Posterior vena cava (tissue), 2 donors: ENCODE results near the gene COX8A. TPM values are rescaled to one million over a fixed set of nuclear protein-coding genes. Genes with fewer than 3 reads are reported as not detected.

ENCODE experiments used
- DNase-seq: peaks from one replicate; pipeline ENCODE4 v3.0.0-alpha.2; 2020; ENCODE audit warnings: low spot score
- intact Hi-C, 2 donors: fragments of 100-400 bp; cut with DNase I; formaldehyde crosslinking; loops; one replicate each; pipeline versions ENCODE4 v1.14.1 to v1.14.2; 2022 to 2023
- total RNA-seq, 2 donors: library from RNA; stranded (reverse); fragmentation: NEBNext Ultra II Directional; extraction: Animal tissue kit (Norgen Biotek cat#: 25700); gene quantifications; one replicate each; pipeline ENCODE4 v1.2.1, GENCODE V29; 2021
- donor health status: DM: yes; HTN: yes; CAD: no.
- donor health status: DM: yes; HTN: yes; CAD: no.

Gene COX8A
- total RNA-seq, 2 donors from 2014 or later, result 161 to 203 TPM

DNA sequence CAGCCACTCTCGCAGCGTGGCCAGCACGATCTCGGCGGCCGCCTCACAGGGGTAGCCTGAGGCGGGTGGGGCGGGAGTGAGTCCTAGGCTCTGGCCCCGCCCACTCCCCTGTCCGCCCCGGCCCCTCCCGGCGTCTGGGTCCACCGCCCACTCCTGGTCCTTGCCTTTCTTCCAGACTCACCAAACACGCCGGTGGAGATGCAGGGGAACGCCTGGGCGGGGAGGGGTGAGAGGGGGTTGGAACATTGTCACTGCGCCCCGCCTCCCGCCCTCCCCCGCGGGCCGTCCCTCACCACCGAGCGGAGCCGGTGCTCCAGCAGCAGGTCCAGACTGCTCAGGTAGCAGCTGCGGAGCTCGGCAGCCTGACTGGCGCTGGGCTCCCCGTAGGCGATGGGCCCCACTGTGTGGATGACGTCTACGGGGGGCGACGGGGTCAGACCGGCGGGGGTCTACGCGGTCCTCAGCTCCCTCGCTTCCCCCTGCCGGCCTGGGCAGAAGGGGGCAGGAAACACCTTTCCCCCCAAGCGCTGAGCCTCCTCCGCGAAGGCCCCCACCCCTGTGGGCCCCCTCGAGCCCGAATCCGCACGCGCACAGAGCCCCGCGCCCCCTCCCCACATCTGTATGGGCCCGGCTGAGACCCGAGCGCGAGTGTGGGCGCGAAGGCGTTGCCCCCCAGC lies 25.1 kb downstream of the COX8A start:
- intact Hi-C loops, result loop anchor here (2.0 to 5.0 kb wide), 2 partner anchors 149 to 302 kb away; no protein-coding TSS in a partner anchor
- no peak for DNase-seq

DNA sequence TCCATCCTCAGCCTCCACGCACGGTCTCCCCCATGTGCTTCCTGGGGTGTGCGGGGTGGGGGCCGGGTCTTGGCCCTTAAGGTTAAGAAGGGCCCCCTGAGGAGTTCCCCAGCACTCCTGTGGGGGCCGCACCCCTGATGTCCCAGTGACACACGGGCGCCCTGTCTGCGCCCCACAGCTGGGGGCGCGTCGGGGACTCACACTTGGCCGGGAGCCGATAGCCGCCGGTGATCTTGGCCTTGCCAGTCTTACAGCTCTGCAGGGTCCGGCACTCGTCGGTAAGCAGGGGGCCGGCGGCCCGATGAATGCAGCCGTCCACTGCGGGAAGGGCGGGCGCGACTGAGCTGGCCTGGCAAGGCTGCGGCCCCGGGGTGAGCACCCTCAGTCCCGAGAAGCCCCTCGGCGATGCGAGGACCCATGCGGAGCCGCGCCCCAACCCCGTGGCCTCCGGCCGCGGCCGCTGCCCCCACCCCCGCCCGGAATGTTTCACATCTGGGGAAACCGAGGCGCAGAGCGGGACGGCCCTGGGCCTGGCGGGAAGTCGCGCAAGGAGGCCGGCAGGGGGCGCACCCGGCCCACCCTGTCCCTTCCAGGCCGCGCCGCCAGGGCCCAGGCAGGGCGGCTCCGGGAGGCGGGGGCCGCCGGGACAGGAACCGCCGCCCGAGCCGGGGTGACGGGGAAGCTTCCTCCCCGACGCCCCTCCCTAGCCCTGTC lies 25.8 kb downstream of the COX8A start:
- intact Hi-C loops, result loop anchor here (2.0 to 5.0 kb wide), 2 partner anchors 149 to 303 kb away; no protein-coding TSS in a partner anchor
- peak; percentile 90 for DNase-seq

DNA sequence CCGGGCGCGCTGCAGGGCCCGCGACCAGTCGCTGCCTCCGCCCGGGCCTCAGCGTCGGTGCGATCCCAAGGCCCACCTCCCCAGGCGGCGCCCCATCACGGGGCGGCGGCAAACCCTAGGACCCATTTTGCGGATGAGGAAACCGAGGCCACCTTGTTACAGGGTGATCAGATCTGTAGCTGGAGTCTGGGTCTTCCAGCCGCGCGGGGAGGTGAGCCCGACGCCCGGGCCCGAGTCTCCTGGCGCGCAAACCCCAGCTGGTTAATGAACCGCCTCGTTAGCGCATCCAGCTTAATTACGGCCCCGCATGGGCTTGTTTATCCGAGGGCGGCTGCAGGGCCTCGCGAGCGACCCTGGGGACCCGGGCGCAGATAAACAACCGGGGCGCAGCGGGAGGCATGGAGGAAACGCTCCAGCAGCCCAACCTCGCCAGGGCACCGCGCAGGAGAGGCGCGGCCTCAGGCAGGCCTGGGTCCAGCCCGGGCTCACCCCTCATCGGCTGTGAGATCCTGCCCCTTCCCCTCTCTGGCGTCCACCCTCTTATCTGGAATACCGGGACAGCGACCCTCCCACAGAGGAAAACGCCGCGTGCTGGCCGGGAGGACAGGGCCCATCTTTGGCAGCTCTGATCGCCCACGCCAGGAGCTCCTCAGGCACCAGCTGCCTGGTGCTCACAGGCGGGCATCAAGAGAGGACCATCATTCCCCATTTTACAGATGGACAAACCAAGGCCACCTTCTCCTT lies 26.5 kb downstream of the COX8A start:
- intact Hi-C loops, result loop anchor here (2.0 to 5.0 kb wide), 2 partner anchors 148 to 304 kb away; no protein-coding TSS in a partner anchor
- no peak for DNase-seq

DNA sequence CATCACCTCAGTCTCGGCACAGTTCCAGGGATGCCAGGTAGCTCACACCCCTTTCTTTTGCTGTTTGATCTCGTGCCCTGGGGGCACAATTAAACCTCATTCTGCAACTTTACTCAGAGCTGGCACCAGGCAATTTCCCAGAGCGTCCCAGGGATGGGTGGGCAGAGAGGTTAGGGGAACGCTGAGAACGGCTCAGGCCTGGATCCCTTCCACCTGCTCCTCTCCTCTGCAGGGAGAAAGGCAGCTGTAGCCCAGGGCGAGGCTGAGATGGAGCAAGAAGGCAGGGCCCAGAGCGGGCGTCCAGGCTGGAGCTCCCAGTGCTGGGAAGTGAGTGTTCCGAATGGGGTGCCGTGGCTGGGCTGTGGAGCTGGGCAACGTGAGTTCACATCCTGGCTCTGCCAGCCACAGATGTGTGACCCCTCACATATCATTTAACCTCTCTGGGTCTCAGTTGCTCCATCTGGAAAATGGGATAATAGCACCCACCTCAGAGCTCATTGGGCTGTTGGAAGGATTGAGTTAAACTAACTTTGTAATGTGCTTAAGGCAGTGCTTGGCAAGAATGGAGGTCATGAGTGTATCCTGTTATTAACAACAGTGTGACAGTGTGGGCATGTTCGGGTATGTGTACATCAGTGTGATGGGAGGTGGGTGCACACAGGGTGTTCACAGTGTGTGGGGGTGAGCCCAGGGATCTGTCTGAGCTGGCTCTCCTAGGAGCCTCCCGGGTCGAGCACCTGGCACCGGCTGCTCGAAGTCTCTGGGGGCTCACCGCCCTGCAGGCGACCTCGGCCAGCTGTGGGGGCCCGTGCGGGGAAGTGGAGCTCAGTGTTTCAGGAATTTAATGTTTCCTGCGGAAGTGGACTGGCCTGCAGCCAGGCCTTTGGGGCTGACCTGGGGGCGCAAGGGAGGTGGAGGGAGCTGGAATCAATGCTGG lies 27.3 kb downstream of the COX8A start:
- intact Hi-C loops, result loop anchor here (2.0 to 5.0 kb wide), 3 partner anchors 147 to 304 kb away; no protein-coding TSS in a partner anchor
- DNase-seq, result no peak

DNA sequence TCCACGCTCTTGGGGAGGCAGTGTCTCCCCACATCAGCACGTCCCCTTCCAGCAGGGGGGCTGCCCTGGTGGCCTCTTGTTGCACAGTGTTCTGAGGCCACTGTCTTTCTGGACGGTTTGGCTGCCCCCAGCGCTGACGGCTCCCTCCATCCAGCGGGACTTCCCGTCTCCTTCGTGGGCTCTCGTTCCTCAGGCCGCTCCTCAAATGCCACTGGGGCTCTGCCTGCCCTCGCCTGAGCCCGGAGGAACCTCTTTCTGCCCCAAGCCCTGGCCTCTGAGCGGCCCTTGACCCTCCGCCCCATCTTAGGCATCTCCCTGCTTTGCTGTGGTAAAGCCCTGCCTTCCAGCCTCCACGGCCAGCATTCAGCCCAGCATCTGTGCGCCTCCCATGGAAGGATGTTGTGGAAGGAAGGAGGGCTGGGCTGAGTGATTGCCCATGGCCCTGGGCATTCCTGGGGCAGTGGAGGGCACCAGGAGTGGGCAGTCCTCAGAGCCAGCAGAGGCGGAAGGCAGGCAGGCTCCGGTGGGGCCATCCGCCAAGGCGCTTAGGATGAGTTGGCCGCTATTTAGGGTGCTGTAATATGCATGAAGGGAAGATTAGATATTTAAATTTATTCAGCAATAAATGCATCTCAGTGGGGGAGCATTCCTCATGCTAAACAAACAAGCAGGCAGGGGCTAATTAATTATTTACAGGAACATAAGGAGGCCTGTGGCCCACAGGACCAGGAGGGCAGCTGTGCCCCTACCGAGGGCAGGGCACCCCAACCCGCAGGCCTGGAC lies 29.6 kb downstream of the COX8A start:
- intact Hi-C loops, result loop anchor here in 1 of 2 donors (2.0 to 5.0 kb wide), 2 partner anchors 147 to 307 kb away; no protein-coding TSS in a partner anchor

DNA sequence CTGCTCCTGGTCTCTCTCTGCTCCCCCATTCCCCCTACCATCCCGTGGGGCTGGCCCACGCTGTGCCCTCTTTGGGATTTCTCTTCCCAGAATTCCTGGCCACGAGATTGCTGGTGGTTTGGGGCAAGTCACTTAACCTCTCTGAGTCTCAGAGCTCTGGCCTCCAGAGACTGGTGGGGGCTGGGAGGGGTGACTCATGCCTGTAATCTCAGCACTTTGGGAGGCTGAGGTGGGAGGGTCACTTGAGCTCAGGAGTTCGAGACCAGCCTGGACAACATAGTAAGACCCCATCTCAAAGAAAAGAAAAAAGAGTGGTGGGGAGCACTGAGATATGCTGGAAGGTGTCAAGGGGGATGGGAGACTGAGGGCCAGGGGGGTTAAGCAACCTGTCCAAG lies 30.2 kb downstream of the COX8A start:
- intact Hi-C loops, result loop anchor here in 1 of 2 donors (5.0 kb wide), 1 partner anchor 307 kb away; no protein-coding TSS in a partner anchor
- no peak for DNase-seq

More for the DNA sequence above, 29.6 kb downstream of the COX8A start:
- no peak for DNase-seq

DNA sequence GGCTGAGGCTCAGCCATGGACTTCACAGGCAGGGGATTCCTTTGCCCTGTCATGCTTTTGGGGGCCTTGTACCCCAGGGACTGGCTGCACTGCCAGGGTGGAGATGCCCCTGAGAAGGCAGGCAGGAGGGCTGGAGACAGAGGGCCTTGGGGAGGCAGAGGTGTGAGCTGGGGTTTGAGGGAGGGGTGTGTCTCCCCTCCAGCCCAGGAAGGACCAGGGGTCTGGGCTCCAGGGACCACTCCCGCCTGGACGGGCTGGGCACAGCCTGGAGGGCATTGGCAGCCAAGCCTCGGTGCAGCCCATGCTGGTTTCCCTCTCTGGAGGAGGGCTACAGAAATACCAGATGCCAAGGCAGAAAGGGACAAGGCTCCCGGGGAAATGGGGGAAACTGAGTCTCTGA lies 31.3 kb downstream of the COX8A start:
- intact Hi-C loops, result no loop called here

DNA sequence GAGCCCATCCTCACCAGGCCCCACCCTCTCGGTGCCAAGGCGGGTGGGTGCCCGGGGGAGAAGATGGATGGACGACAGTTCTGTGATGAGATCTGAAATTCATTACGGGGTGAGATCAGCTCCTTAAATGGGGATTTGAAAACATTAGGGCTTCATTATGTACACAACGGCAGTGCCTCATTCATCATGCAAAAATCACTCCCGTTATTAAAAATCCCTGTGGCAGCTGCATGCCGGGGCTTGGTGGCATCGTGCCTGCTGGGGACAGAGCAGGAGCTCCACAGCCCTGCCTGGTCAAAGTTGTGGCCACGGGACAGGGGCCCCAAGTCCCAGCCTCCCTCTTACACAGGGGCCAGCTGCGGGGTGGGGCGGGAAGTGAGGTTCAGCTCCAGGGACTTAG lies 32.0 kb downstream of the COX8A start:
- intact Hi-C loops, result no loop called here
- no peak for DNase-seq

More for the DNA sequence above, 31.3 kb downstream of the COX8A start:
- no peak for DNase-seq

DNA sequence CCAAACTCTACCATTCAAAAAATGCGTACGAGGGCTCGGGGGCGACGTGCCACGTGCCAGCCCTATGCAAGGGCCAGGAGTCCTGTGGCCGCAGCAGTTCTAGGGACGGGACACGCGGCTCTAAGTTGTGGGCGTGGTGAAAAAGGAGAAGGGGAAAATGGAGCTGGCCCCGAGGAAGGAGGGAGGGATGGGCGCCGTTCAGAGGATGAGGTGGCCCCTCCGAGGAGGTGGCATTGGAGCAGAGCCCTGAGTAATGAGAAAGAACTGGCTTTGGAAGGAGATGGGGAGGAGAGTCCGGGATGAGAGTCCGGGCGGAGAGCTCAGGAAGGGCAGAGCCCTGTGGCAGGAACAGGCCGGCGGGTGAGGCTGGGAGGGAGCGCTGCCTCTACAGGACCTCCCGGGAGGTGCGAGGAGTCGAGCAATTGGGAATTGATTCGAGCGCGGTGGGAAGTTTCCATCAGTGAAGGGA lies 32.8 kb downstream of the COX8A start:
- no peak for DNase-seq
- intact Hi-C loops, result no loop called here

DNA sequence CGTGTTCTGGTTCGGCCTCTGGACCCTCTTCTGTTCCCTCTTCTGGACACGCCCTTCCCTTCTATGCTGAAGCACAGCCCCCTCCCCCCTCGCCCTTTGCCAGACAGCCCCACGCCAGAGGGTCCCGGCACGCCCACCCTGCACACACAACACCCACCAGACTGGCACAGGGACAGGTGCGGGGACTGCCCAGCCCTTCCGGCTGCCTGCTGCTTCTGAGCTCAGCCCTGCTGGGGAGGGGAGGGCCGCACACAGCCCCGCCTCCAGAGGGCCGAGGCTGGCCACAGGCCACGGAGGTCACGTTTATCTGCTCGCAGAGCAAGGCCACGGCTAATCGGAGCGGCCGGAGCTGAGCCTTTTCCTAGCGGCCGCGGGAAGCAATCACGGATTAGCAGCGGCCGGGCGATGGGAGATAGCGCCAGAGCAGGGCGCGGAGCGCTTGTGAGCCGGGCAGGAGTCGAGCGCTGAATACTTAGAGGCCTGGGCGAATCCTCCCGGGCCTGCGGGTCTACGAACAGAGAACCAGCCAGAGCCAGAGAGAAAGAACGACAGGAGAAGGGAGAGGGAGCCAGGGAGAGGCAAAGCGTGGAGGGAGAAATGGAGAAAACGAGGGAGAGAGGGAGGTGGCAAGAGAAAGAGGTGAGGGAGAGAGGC lies 33.3 kb downstream of the COX8A start:
- intact Hi-C loops, result no loop called here
- peak; percentile 95 for DNase-seq

DNA sequence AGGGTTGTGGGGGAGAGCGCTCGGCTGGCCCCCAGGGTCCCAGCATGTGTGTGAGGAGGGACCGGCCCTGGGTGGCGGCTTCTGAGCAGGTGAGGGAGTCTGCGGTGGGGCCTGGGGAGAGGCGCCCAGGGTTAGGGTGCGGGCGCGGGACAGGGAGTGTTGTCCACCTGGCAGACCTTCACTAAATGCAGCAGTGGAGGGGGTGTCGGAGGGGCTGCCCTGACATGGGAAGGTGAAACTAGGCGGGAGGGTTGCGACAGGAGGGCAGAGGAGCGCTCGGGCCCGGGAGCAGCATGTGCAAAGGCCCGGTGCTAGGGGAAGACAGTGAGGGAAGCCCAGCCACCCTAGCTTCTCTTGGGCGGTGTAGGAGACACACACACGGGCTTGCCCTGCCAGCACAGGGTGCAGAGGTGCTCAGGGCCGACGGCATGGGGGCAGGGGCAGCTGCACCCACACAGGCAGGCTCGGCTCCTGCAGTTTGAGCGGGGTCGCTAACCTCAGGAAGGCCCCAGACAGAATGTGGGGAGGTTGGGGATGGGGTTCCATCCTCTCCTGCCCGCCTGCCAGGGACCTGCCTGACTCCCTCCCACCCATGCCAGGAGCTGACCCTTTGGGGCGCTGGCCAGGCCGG lies 34.0 kb downstream of the COX8A start:
- intact Hi-C loops, result no loop called here
- no peak for DNase-seq

DNA sequence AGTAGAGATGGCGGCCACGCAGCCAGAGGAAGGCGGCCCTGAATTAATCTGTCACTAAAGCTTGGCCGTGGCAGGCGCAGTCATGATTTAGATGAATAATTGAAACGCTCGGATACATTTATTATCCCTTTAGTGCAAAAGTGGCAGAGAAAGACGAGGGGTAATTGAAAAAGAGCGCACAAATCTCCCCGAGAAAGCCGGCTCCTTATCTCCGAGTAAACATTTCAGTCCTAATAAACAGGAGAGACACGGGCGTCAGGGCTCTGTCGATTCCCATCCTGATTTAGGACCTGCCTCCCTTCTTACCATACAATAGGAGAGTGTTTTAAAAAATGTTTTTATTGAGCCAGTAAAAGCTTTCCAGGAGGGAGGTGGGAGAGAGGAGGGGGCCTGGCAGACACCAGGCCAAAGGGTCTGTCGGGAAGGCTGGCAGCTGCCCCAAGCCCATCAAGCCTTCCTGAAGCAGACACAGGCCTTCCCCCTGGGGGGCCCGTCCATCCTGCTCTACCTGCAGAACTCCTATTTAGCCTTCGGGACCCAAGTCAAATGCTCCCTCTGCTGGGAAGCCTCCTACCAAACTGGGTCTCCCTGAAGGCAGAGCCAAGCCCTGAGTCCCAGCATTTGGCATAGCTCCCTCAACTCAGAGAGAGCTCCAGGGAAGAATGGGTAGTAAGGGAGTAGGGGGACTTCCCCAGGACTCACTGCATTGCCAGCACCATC lies 34.7 kb downstream of the COX8A start:
- intact Hi-C loops, result no loop called here
- no peak for DNase-seq

DNA sequence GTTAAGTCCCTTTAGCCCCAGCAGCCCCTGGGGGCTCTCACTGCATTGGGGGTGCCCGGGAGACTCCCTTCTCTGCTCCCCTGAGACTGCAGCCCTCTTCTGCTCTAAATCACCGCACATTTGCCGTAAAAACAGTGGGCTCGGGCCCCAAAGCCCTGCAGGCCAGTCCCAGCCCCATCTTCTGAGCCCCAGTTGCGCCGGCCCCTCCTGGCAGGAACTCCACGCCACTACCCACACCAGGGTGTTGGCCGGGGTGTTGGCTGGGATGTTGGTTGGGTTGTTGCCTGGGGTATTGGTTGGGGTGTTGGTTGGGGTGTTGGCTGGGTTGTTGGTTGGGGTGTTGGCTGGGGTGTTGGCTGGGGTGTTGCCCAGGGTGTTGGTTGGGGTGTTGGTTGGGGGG lies 35.3 kb downstream of the COX8A start:
- intact Hi-C loops, result loop anchor here in 1 of 2 donors (5.0 kb wide), 1 partner anchor 118 kb away; no protein-coding TSS in a partner anchor
- DNase-seq, result no peak

DNA sequence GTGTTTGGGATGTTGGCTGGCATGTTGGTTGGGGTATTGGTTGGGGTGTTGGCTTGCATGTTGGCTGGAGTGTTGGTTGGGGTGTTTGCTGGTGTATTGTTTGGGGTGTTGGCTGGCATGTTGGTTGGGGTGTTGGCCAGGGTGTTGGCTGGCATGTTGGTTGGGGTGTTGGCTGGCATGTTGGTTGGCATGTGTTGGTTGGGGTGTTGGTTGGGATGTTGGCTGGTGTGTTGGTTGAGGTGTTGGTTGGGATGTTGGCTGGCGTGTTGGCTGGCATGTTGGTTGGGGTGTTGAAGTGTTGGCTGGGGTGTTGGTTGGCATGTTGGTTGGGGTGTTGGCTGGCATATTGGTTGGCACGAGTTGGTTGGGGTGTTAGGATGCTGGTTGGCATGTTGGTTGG lies 36.4 kb downstream of the COX8A start:
- DNase-seq, result no peak
- intact Hi-C loops, result loop anchor here in 1 of 2 donors (5.0 kb wide), 1 partner anchor 117 kb away; no protein-coding TSS in a partner anchor

DNA sequence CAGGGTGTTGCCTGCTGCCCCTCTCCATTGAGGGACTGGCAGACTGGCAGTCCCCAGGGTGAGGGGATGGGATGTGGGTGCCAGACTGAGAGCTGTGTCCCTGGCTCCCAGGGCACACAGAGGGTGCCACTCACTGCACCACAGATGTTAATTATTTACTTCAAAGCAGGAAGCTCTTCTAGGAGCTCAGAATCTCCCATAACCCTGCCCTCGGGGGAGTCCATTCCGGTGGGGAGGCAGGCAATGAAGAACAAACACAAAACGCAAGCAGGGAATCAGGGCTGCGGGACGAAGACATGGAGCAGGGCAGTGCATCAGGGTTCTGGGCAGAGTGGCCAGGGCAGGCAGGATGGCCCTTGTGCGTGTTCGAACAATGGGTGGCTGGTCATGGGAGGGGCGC lies 37.0 kb downstream of the COX8A start:
- no peak for DNase-seq
- intact Hi-C loops, result loop anchor here in 1 of 2 donors (5.0 kb wide), 1 partner anchor 116 kb away; no protein-coding TSS in a partner anchor
